Loucy (cell line): Measurements from ENCODE around the gene GRM7.

Source experiments
- H2AFZ ChIP-seq: fragments of 200-600 bp; sonication (generic); 2 replicates; pipeline ENCODE4 v1.6.0; 2016; ENCODE audit warnings: antibody characterized with exemption, mild to moderate bottlenecking, low read length, moderate library complexity
- H3F3A ChIP-seq: fragments of 200-600 bp; 2 replicates; pipeline ENCODE4 v1.6.0; 2016; ENCODE audit warnings: antibody characterized with exemption, low read depth, mild to moderate bottlenecking
- H3K27me3 ChIP-seq: fragments of 200-600 bp; sonication (generic); 2 replicates; pipeline ENCODE4 v1.6.1; 2014; ENCODE audit warnings: low read length, mild to moderate bottlenecking; ENCODE audit not compliant: insufficient read depth, poor library complexity, severe bottlenecking
- H3K36me3 ChIP-seq: fragments of 200-600 bp; sonication (generic); 2 replicates; pipeline ENCODE4 v1.6.1; 2016; ENCODE audit warnings: low read length; ENCODE audit not compliant: insufficient read depth
- H3K4me1 ChIP-seq: fragments of 200-600 bp; sonication (generic); 2 replicates; pipeline ENCODE4 v1.5.1; 2014; ENCODE audit warnings: low read length, mild to moderate bottlenecking; ENCODE audit not compliant: insufficient read depth, poor library complexity, severe bottlenecking
- H3K4me2 ChIP-seq: fragments of 200-600 bp; sonication (generic); 2 replicates; pipeline ENCODE4 v1.6.0; 2014; ENCODE audit warnings: antibody characterized with exemption, low read length, low read depth, mild to moderate bottlenecking; ENCODE audit not compliant: poor library complexity, severe bottlenecking
- H3K4me3 ChIP-seq: fragments of 200-600 bp; sonication (generic); 2 replicates; pipeline ENCODE4 v1.5.1; 2014; ENCODE audit warnings: low read length, mild to moderate bottlenecking, mixed read lengths; ENCODE audit not compliant: poor library complexity, severe bottlenecking
- H3K79me2 ChIP-seq: fragments of 200-600 bp; sonication (generic); 2 replicates; pipeline ENCODE4 v1.6.1; 2014; ENCODE audit warnings: low read length; ENCODE audit not compliant: insufficient read depth
- H3K9ac ChIP-seq: fragments of 200-600 bp; sonication (generic); 2 replicates; pipeline ENCODE4 v1.6.0; 2014; ENCODE audit warnings: mild to moderate bottlenecking, low read depth, low read length, moderate library complexity; ENCODE audit not compliant: poor library complexity, severe bottlenecking
- H3K9me2 ChIP-seq: fragments of 200-600 bp; sonication (generic); replicated peaks from 2 replicates; pipeline ENCODE4 v1.6.1; 2016; ENCODE audit warnings: low read depth, low read length, mixed read lengths
- H3K9me3 ChIP-seq: fragments of 200-600 bp; sonication (generic); 2 replicates; pipeline ENCODE4 v1.6.1; 2014; ENCODE audit warnings: mild to moderate bottlenecking, antibody characterized with exemption, low read length, low read depth; ENCODE audit not compliant: insufficient read depth
- H4K20me1 ChIP-seq: fragments of 200-600 bp; sonication (generic); 2 replicates; pipeline ENCODE4 v1.6.0; 2014; ENCODE audit warnings: antibody characterized with exemption, low read length, mild to moderate bottlenecking; ENCODE audit not compliant: insufficient read depth, poor library complexity, severe bottlenecking
- CTCF ChIP-seq: fragments of 200-600 bp; sonication (generic); conservative IDR thresholded peaks from 2 replicates; pipeline ENCODE4 v1.5.1; 2014; ENCODE audit warnings: mild to moderate bottlenecking, antibody characterized with exemption, low read length
- EZH2phosphoT487 ChIP-seq: fragments of 200-600 bp; IDR thresholded peaks from 2 replicates; pipeline ENCODE4 v1.6.1; 2018; ENCODE audit warnings: antibody characterized with exemption, mild to moderate bottlenecking, moderate library complexity, borderline replicate concordance

The GRM7 gene

GRCh38 chr3:7190095-7190494 lies 329.2 kb downstream of the GRM7 start:
- no peak overlapping the region for H2AFZ ChIP-seq
- H3K4me3 ChIP-seq: no peak overlapping the region
- H3K79me2 ChIP-seq: no peaks in the 10 kb centered on the region
- no peaks in the 10 kb centered on the region for H3K4me1 ChIP-seq
- H4K20me1 ChIP-seq: no peaks in the 10 kb centered on the region
- H3K27me3 ChIP-seq: no peaks in the 10 kb centered on the region
- H3K4me2 ChIP-seq: no peak overlapping the region
- no peaks in the 10 kb centered on the region for H3K36me3 ChIP-seq
- H3K9me2 ChIP-seq: no peaks in the 10 kb centered on the region
- no peak overlapping the region for H3K9ac ChIP-seq
- H3F3A ChIP-seq: no peaks in the 10 kb centered on the region
- no peaks in the 10 kb centered on the region for H3K9me3 ChIP-seq
- TF ChIP-seq EZH2phosphoT487 (no peak), CTCF (no peak)

- Histone ChIP-seq H3K9me2 (no peaks in the 10 kb centered on the region), H3K4me1 (no peaks in the 10 kb centered on the region), H3K9ac (no peak overlapping the region), H3K4me2 (no peak overlapping the region), H4K20me1 (no peaks in the 10 kb centered on the region), H3K36me3 (no peaks in the 10 kb centered on the region), H3K79me2 (no peaks in the 10 kb centered on the region), H2AFZ (no peak overlapping the region), H3K4me3 (no peak overlapping the region), H3F3A (no peaks in the 10 kb centered on the region), H3K27me3 (no peaks in the 10 kb centered on the region), H3K9me3 (no peaks in the 10 kb centered on the region)
- TF ChIP-seq EZH2phosphoT487 (no peak), CTCF (no peak)
Measured at GRCh38 chr3:7193269-7193668, 332.4 kb downstream of the GRM7 start.

GRCh38 chr3:7194071-7194835 lies 333.3 kb downstream of the GRM7 start:
- no peak overlapping the region for H3K4me2 ChIP-seq
- H3K36me3 ChIP-seq: no peaks in the 10 kb centered on the region
- H3K4me1 ChIP-seq: no peaks in the 10 kb centered on the region
- H3K27me3 ChIP-seq: no peaks in the 10 kb centered on the region
- H3K9me3 ChIP-seq: no peaks in the 10 kb centered on the region
- no peak for TF ChIP-seq CTCF
- TF ChIP-seq EZH2phosphoT487: no peak
- no peaks in the 10 kb centered on the region for H4K20me1 ChIP-seq
- H3K9ac ChIP-seq: no peak overlapping the region
- H2AFZ ChIP-seq: no peak overlapping the region
- no peaks in the 10 kb centered on the region for H3K79me2 ChIP-seq
- H3F3A ChIP-seq: no peaks in the 10 kb centered on the region
- no peaks in the 10 kb centered on the region for H3K9me2 ChIP-seq
- H3K4me3 ChIP-seq: no peak overlapping the region
